Right cardiac atrium (tissue), 5 donors: ENCODE data around the gene PDCD1LG2. TPM values are rescaled to one million over a fixed set of nuclear protein-coding genes. Genes with fewer than 3 reads are reported as not detected.
"Not testable (repeated sequence)": the region's sequence is repeated elsewhere in the genome, so short reads cannot be mapped to it uniquely, and the experiment has no call there.

ENCODE experiments used
- ATAC-seq, 2 donors: fragments of 200-7000 bp; cut with Tn5 transposase; one replicate each; pipeline versions ENCODE4 v1.8.0 to v1.9.1; 2020; ENCODE audit warnings: moderate library complexity in 2 of 2, mild to moderate bottlenecking in 1 of 2
- DNase-seq, 3 donors: peaks; one replicate each; pipeline ENCODE4 v3.0.0-alpha.2; 2020
- H3K27ac ChIP-seq: one replicate; pipeline ENCODE4 v1.5.1; 2013; ENCODE audit warnings: mild to moderate bottlenecking, low read length, control low read depth, moderate library complexity
- H3K27me3 ChIP-seq: one replicate; pipeline ENCODE4 v1.6.1; 2013; ENCODE audit not compliant: control insufficient read depth, insufficient read depth
- H3K4me1 ChIP-seq: one replicate; pipeline ENCODE4 v1.6.1; 2013; ENCODE audit warnings: low read length; ENCODE audit not compliant: control insufficient read depth, insufficient read depth
- H3K4me3 ChIP-seq: one replicate; pipeline ENCODE4 v1.5.1; 2013; ENCODE audit warnings: low read length, control low read depth
- H3K9me3 ChIP-seq: one replicate; pipeline ENCODE4 v1.6.1; 2013; ENCODE audit warnings: low read length; ENCODE audit not compliant: control insufficient read depth
- WGBS: extraction: QIAGEN DNeasy Blood & Tissue Kit; methylation state at CpG from one replicate; pipeline ENCODE4 v1.1.7; 2013; 5-methylcytosine and 5-hydroxymethylcytosine counted together
- intact Hi-C, 4 donors: fragments of 100-400 bp; cut with DNase I; formaldehyde crosslinking; loops; one replicate each; pipeline versions ENCODE4 v1.11.0 to v1.14.0; 2022 to 2023
- polyA plus RNA-seq: library from polyadenylated mRNA; stranded (reverse); fragments of 200-250 nt; gene quantifications from one replicate; pipeline ENCODE4 v1.2.3, GENCODE V29; 2013
- total RNA-seq, 4 donors: library from RNA; stranded (reverse); fragmentation: NEBNext Ultra II Directional; extraction: Animal tissue kit (Norgen Biotek cat#: 25700); gene quantifications; one replicate each; pipeline ENCODE4 v1.2.1, GENCODE V29; 2021
- donor health status: healthy with polysubstance abuse.
- donor health status: DM: no; HTN: yes; CAD: no.
- donor health status: DM: no; HTN: no; CAD: no.
- donor health status: DM: no; HTN: yes; CAD: no; lungs with severe emphysema.
- donor health status: DM: yes; HTN: yes; CAD: no.

PDCD1LG2 gene
- total and polyA plus RNA-seq, 5 donors, result 1.8 to 3.3 (median 2.4) TPM

GRCh38 chr9:5494765-5495164 lies 15.6 kb upstream of the PDCD1LG2 start:
- H3K9me3 ChIP-seq, intact Hi-C loops, H3K27me3 ChIP-seq, DNase-seq, ATAC-seq, H3K4me3 ChIP-seq, H3K27ac ChIP-seq, H3K4me1 ChIP-seq: not testable (repeated sequence)
- 92% methylated on average over 3 of the region's 3 CpGs for WGBS

- intact Hi-C loops, result no loop called here
- peaks cover 19% of the 10 kb centered on the region for H3K4me1 ChIP-seq
- no peaks in the 10 kb centered on the region for H3K9me3 ChIP-seq
- no peak for ATAC-seq
- no peaks in the 10 kb centered on the region for H3K27me3 ChIP-seq
- 99% methylated on average over 1 of the region's 1 CpG for WGBS
- no peak overlapping the region for H3K4me3 ChIP-seq
- no peak for DNase-seq
- H3K27ac ChIP-seq, result no peak overlapping the region
Observed at GRCh38 chr9:5499157-5499556, 11.2 kb upstream of the PDCD1LG2 start.

- DNase-seq, result peak in 2 of 3 donors; percentile 43 to 53
- Histone ChIP-seq H3K27me3 (no peaks in the 10 kb centered on the region), H3K9me3 (no peaks in the 10 kb centered on the region), H3K27ac (peak overlapping the region; percentile 97), H3K4me1 (peaks cover 19% of the 10 kb centered on the region), H3K4me3 (no peak overlapping the region)
- ATAC-seq, result peak; percentile 67 to 90
- 16% methylated on average over 4 of the region's 4 CpGs for WGBS
- intact Hi-C loops, result loop anchor here in 2 of 4 donors (5.0 to 10.0 kb wide), 3 partner anchors 45 to 85 kb away; partner anchors contain the start of gene CD274 (in 2 of the 2)
Observed at GRCh38 chr9:5499889-5500398, 10.4 kb upstream of the PDCD1LG2 start.

GRCh38 chr9:5500441-5501235 lies 9.7 kb upstream of the PDCD1LG2 start:
- intact Hi-C loops, result loop anchor here in 2 of 4 donors (5.0 to 10.0 kb wide), 3 partner anchors 46 to 84 kb away; partner anchors contain the start of gene CD274 (in 2 of the 2)
- Histone ChIP-seq H3K27ac (peak overlapping the region; percentile 97), H3K4me1 (peaks cover 19% of the 10 kb centered on the region), H3K4me3 (no peak overlapping the region), H3K27me3 (no peaks in the 10 kb centered on the region), H3K9me3 (no peaks in the 10 kb centered on the region)
- ATAC-seq (peak; percentile 90 to 92), DNase-seq (peak; percentile 76 to 90 (median 85))
- whole genome bisulfite sequencing, result 18% methylated on average over 18 of the region's 18 CpGs

GRCh38 chr9:5502553-5502952 lies 7.8 kb upstream of the PDCD1LG2 start:
- no peaks in the 10 kb centered on the region for H3K9me3 ChIP-seq
- H3K4me1 ChIP-seq, result peaks cover 19% of the 10 kb centered on the region
- no peak overlapping the region for H3K4me3 ChIP-seq
- intact Hi-C loops, result loop anchor here in 2 of 4 donors (5.0 to 10.0 kb wide), 3 partner anchors 48 to 82 kb away; partner anchors contain the start of gene CD274 (in 2 of the 2)
- H3K27ac ChIP-seq, result no peak overlapping the region
- 79% methylated on average over 6 of the region's 6 CpGs for WGBS
- DNase-seq, result peak in 2 of 3 donors; percentile 66 to 69
- ATAC-seq, result peak in 1 of 2 donors; percentile 3
- H3K27me3 ChIP-seq, result no peaks in the 10 kb centered on the region

- no peak for DNase-seq
- intact Hi-C loops, result loop anchor here in 2 of 4 donors (10.0 kb wide), 2 partner anchors 55 to 75 kb away; partner anchors contain the start of gene CD274 (in 1 of the 2)
- peak; percentile 73 to 85 for ATAC-seq
- H3K9me3 ChIP-seq, result no peaks in the 10 kb centered on the region
- WGBS, result 42% methylated on average over 2 of the region's 2 CpGs
- H3K4me3 ChIP-seq, result no peak overlapping the region
- peak overlapping the region; percentile 9 for H3K27ac ChIP-seq
- no peaks in the 10 kb centered on the region for H3K27me3 ChIP-seq
- peaks cover 7% of the 10 kb centered on the region for H3K4me1 ChIP-seq
Observed at GRCh38 chr9:5509573-5509972, 758 bp upstream of the PDCD1LG2 start.

GRCh38 chr9:5510989-5511388 lies 658 bp downstream of the PDCD1LG2 start:
- no peaks in the 10 kb centered on the region for H3K9me3 ChIP-seq
- H3K27ac ChIP-seq, result no peak overlapping the region
- no peaks in the 10 kb centered on the region for H3K27me3 ChIP-seq
- ATAC-seq (no peak), DNase-seq (no peak)
- peak overlapping the region; percentile 33 for H3K4me3 ChIP-seq
- H3K4me1 ChIP-seq, result peaks cover 7% of the 10 kb centered on the region
- intact Hi-C loops, result no loop called here
- WGBS, result 66% methylated on average over 3 of the region's 3 CpGs

- no peak for DNase-seq
- no peaks in the 10 kb centered on the region for H3K27me3 ChIP-seq
- peaks cover 7% of the 10 kb centered on the region for H3K4me1 ChIP-seq
- intact Hi-C loops, result no loop called here
- no peak for ATAC-seq
- 47% methylated on average over 1 of the region's 1 CpG for WGBS
- no peaks in the 10 kb centered on the region for H3K9me3 ChIP-seq
- H3K4me3 ChIP-seq, result peak overlapping the region; percentile 33
- no peak overlapping the region for H3K27ac ChIP-seq
Observed at GRCh38 chr9:5511476-5511875, 1.1 kb downstream of the PDCD1LG2 start.

GRCh38 chr9:5511935-5512580 lies 1.7 kb downstream of the PDCD1LG2 start:
- no peak overlapping the region for H3K4me3 ChIP-seq
- no peak overlapping the region for H3K27ac ChIP-seq
- WGBS, result 77% methylated on average over 6 of the region's 6 CpGs
- H3K27me3 ChIP-seq, result no peaks in the 10 kb centered on the region
- intact Hi-C loops, result no loop called here
- no peaks in the 10 kb centered on the region for H3K9me3 ChIP-seq
- no peak for DNase-seq
- H3K4me1 ChIP-seq, result peaks cover 7% of the 10 kb centered on the region
- ATAC-seq, result no peak

GRCh38 chr9:5512658-5513452 lies 2.5 kb downstream of the PDCD1LG2 start:
- no peak overlapping the region for H3K4me3 ChIP-seq
- intact Hi-C loops, result no loop called here
- H3K27ac ChIP-seq, result no peak overlapping the region
- DNase-seq (no peak), ATAC-seq (peak; percentile 52 to 53)
- peaks cover 7% of the 10 kb centered on the region for H3K4me1 ChIP-seq
- no peaks in the 10 kb centered on the region for H3K9me3 ChIP-seq
- no peaks in the 10 kb centered on the region for H3K27me3 ChIP-seq
- 68% methylated on average over 2 of the region's 2 CpGs for WGBS
